ENCODE measurements around the gene MKRN1.

GRCh38 chr7:140479739-140480084, 407 bp upstream of the MKRN1 start:
- TF ChIP-seq CTCF (IDR thresholded peaks at IDR 0.05): no peak
- no peak for TF ChIP-seq EP300 (IDR thresholded peaks at IDR 0.05)
